ENCODE results near the gene TRIOBP.

GRCh38 chr22:37765953-37766576 lies 69.2 kb downstream of the TRIOBP start:
- no peak for TF ChIP-seq EZH2phosphoT487 (IDR thresholded peaks at IDR 0.05; ENCODE audit: low read depth)
- TF ChIP-seq, protein P1, sequence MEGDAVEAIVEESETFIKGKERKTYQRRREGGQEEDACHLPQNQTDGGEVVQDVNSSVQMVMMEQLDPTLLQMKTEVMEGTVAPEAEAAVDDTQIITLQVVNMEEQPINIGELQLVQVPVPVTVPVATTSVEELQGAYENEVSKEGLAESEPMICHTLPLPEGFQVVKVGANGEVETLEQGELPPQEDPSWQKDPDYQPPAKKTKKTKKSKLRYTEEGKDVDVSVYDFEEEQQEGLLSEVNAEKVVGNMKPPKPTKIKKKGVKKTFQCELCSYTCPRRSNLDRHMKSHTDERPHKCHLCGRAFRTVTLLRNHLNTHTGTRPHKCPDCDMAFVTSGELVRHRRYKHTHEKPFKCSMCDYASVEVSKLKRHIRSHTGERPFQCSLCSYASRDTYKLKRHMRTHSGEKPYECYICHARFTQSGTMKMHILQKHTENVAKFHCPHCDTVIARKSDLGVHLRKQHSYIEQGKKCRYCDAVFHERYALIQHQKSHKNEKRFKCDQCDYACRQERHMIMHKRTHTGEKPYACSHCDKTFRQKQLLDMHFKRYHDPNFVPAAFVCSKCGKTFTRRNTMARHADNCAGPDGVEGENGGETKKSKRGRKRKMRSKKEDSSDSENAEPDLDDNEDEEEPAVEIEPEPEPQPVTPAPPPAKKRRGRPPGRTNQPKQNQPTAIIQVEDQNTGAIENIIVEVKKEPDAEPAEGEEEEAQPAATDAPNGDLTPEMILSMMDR (IDR thresholded peaks at IDR 0.05; ENCODE audit: low read depth, low read length) = no peak
